GDM1 (cell line): ENCODE data around the gene KLHL22.

Experiments used
- DNase-seq: peaks from one replicate; lab custom pipeline; 2025; lab: John Stamatoyannopoulos, UW

KLHL22 gene

GRCh38 chr22:20432244-20432686 is 63.3 kb downstream of the KLHL22 start:
- DNase-seq: no peak

- no peak for DNase-seq
These were observed 63.9 kb downstream of the KLHL22 start for GRCh38 chr22:20431511-20432192.

GRCh38 chr22:20430720-20431510 is 64.7 kb downstream of the KLHL22 start:
- DNase-seq: no peak

- no peak for DNase-seq
These were observed 65.4 kb downstream of the KLHL22 start for GRCh38 chr22:20430101-20430719.

GRCh38 chr22:20429254-20430100 is 66.1 kb downstream of the KLHL22 start:
- DNase-seq: peak; percentile 39

GRCh38 chr22:20428496-20429253 is 66.9 kb downstream of the KLHL22 start:
- no peak for DNase-seq

GRCh38 chr22:20427945-20428417 is 67.6 kb downstream of the KLHL22 start:
- DNase-seq: no peak

GRCh38 chr22:20427104-20427944 is 68.3 kb downstream of the KLHL22 start:
- DNase-seq: no peak

GRCh38 chr22:20426259-20426615 is 69.4 kb downstream of the KLHL22 start:
- DNase-seq: no peak

GRCh38 chr22:20425566-20426258 is 69.9 kb downstream of the KLHL22 start:
- no peak for DNase-seq

GRCh38 chr22:20424932-20425565 is 70.5 kb downstream of the KLHL22 start:
- no peak for DNase-seq

- no peak for DNase-seq
These were observed 71.0 kb downstream of the KLHL22 start for GRCh38 chr22:20424568-20424931.

- no peak for DNase-seq
These were observed 71.6 kb downstream of the KLHL22 start for GRCh38 chr22:20423906-20424551.

GRCh38 chr22:20423008-20423905 is 72.3 kb downstream of the KLHL22 start:
- DNase-seq: no peak

- DNase-seq: peak; percentile 79
These were observed 73.2 kb downstream of the KLHL22 start for GRCh38 chr22:20422271-20423007.

- DNase-seq: no peak
These were observed 74.1 kb downstream of the KLHL22 start for GRCh38 chr22:20421507-20421874.
